Nephron progenitor cell (in vitro differentiated cells): Measurements from ENCODE around the gene POLG2.
A peak's percentile ranks its signal among the peaks of the same experiment; 100 is the strongest.

Source experiments
- DNase-seq: peaks from one replicate; pipeline ENCODE4 v3.0.0; 2021
- H3K27ac Mint-ChIP-seq: 2 replicates; pipeline ENCODE4 v1.8.0; 2021; ENCODE audit warnings: mild to moderate bottlenecking, moderate library complexity, mixed read lengths
- H3K27me3 Mint-ChIP-seq: 2 replicates; pipeline ENCODE4 v1.8.0; 2021; ENCODE audit warnings: mild to moderate bottlenecking, low read depth, mixed read lengths; ENCODE audit not compliant: poor library complexity
- H3K36me3 Mint-ChIP-seq: 2 replicates; pipeline ENCODE4 v1.8.0; 2021; ENCODE audit warnings: low read depth, mixed read lengths
- H3K4me1 Mint-ChIP-seq: 2 replicates; pipeline ENCODE4 v1.8.0; 2021; ENCODE audit warnings: mixed read lengths
- H3K4me3 Mint-ChIP-seq: 2 replicates; pipeline ENCODE4 v1.8.0; 2021; ENCODE audit warnings: mild to moderate bottlenecking, moderate library complexity, mixed read lengths
- H3K9me3 Mint-ChIP-seq: 2 replicates; pipeline ENCODE4 v1.8.0; 2021; ENCODE audit warnings: mild to moderate bottlenecking, moderate library complexity, mixed read lengths
- TF ChIP-seq, protein P1 (sequence below): fragments of 200-600 bp; sonication (generic); IDR thresholded peaks from 2 replicates; pipeline ENCODE4 v1.5.0; 2021; ENCODE audit warnings: antibody characterized with exemption

Gene POLG2

DNA sequence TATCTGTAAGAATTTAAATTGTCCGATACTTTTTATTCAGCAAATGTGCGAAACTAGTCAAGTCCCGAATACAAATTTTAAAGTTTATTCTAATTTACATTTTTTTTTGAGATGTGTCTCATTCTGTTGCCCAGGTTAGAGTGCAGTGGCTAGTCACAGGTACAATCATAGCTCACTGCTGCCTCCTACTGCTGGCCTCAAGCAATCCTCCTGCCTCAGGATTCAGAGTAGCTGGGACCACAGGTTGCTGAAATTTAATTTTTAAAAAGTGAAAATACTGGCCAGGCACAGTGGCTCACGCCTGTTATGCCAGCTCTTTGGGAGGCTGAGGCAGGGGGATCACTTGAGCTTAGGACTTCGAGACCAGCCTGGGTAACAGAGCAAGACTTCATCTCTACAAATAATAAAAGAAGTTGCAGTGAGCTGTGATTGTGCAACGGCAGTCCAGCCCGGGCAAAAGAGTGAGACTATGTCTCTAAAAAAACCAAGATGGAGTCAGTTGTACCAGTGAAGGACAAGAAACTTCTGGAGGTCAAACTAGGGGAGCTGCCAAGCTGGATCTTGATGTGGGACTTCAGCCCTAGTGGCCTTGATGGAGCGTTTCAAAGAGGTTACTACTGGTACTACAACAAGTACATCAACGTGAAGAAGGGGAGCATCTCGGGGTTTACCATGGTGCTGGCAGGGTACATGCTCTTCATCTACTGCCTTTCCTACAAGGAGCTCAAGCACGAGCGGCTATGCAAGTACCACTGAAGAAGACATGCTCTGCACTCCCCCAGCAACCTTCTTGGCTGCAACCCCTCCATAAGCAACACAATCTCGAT, 5.6 kb downstream of the POLG2 start:
- Mint-ChIP-seq H3K36me3 (peaks cover 60% of the 10 kb centered on the region), H3K9me3 (no peaks in the 10 kb centered on the region), H3K27ac (no peak overlapping the region), H3K27me3 (peaks cover 3% of the 10 kb centered on the region), H3K4me3 (no peak overlapping the region), H3K4me1 (peaks cover 24% of the 10 kb centered on the region)
- TF ChIP-seq, protein P1, sequence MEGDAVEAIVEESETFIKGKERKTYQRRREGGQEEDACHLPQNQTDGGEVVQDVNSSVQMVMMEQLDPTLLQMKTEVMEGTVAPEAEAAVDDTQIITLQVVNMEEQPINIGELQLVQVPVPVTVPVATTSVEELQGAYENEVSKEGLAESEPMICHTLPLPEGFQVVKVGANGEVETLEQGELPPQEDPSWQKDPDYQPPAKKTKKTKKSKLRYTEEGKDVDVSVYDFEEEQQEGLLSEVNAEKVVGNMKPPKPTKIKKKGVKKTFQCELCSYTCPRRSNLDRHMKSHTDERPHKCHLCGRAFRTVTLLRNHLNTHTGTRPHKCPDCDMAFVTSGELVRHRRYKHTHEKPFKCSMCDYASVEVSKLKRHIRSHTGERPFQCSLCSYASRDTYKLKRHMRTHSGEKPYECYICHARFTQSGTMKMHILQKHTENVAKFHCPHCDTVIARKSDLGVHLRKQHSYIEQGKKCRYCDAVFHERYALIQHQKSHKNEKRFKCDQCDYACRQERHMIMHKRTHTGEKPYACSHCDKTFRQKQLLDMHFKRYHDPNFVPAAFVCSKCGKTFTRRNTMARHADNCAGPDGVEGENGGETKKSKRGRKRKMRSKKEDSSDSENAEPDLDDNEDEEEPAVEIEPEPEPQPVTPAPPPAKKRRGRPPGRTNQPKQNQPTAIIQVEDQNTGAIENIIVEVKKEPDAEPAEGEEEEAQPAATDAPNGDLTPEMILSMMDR = peak; percentile 33
- no peak for DNase-seq

DNA sequence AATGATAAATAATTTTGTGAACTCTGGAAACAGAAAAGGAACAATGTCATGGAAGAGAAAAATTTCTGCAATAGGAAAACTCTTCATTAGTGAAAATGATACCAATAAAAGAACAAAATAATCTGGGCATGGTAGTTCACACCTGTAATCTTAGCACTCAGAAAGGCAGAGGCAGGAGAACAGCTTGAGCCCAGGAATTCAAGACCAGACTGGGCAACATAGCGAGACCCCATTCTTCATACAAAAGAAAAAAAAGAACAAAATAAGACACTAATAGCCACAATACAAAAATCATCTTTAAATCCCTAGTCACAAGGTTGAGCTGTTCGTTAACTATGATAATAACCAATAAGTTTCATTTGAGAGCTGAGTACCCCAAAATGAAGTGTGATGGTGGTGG, 8.6 kb downstream of the POLG2 start:
- Mint-ChIP-seq H3K36me3 (peaks cover 69% of the 10 kb centered on the region), H3K27me3 (peaks cover 1% of the 10 kb centered on the region), H3K9me3 (no peaks in the 10 kb centered on the region), H3K4me1 (no peaks in the 10 kb centered on the region), H3K27ac (no peak overlapping the region), H3K4me3 (no peak overlapping the region)
- TF ChIP-seq, protein P1 = no peak
- no peak for DNase-seq

DNA sequence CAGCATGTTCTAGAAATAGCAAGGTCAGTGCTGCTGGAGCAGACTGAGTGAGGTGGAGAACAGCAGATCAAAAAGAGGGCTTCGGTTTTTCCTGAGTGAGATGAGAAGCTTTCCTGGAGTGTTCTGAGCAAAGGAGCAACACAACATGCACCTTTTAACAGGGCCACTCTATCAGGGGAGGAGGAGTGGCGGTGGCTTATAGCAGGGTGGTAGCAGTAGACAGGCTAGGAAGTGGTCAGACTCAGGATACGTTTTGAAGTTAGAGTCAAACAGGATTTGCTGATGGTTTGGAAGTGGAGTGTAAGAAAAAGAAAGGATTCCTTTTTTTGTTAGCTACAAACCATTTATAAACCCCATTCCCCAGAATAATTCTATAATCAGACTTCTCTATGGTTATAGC, 12.5 kb downstream of the POLG2 start:
- Mint-ChIP-seq H3K4me3 (no peak overlapping the region), H3K27ac (no peak overlapping the region), H3K36me3 (peaks cover 54% of the 10 kb centered on the region), H3K4me1 (no peaks in the 10 kb centered on the region), H3K27me3 (peaks cover 4% of the 10 kb centered on the region), H3K9me3 (no peaks in the 10 kb centered on the region)
- TF ChIP-seq, protein P1 = no peak
- DNase-seq = no peak

DNA sequence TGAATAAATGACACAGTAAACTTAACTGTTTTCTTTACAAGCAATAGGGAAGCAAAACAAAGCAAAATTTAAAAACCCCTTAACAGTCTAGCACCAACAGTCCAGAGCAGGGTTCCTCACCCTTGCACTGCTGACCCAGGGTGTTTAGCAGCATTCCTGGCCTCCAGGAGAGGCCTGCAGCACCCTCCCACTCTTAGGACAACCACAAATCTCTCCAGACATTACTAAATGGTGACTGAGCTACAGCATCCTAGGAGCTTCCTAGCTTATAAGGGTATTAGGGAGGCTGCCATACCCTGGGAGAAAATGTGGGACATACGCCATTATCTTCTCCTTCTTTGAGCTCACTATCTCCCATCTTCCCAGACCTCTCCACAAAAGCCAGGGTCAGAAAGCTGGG, 15.9 kb downstream of the POLG2 start:
- Mint-ChIP-seq H3K4me1 (no peaks in the 10 kb centered on the region), H3K9me3 (no peaks in the 10 kb centered on the region), H3K36me3 (peaks cover 41% of the 10 kb centered on the region), H3K27me3 (peaks cover 4% of the 10 kb centered on the region), H3K27ac (no peak overlapping the region), H3K4me3 (no peak overlapping the region)
- TF ChIP-seq, protein P1 = no peak
- DNase-seq = no peak

DNA sequence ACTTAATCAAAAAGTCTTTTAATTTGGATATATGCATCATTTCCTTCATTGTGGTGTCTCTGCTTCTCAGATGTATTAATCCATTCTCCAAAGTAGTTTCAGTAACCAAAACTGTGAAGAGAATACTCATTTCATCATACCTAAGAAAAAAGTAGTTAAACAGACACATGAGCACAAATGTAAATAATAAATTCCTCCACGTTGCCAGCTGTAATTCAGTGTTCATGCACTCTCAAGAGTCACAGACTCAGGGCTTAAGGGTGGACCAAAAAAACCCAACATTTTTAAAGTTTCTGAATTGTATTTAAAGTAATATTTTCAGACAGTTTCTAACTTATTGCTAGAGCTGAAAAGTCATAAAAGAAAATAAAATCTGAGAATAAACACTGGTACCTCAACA, 19.0 kb downstream of the POLG2 start:
- TF ChIP-seq, protein P1 = no peak
- Mint-ChIP-seq H3K4me1 (no peaks in the 10 kb centered on the region), H3K4me3 (no peak overlapping the region), H3K27me3 (peaks cover 2% of the 10 kb centered on the region), H3K27ac (no peak overlapping the region), H3K9me3 (no peaks in the 10 kb centered on the region), H3K36me3 (peaks cover 13% of the 10 kb centered on the region)
- DNase-seq = no peak

DNA sequence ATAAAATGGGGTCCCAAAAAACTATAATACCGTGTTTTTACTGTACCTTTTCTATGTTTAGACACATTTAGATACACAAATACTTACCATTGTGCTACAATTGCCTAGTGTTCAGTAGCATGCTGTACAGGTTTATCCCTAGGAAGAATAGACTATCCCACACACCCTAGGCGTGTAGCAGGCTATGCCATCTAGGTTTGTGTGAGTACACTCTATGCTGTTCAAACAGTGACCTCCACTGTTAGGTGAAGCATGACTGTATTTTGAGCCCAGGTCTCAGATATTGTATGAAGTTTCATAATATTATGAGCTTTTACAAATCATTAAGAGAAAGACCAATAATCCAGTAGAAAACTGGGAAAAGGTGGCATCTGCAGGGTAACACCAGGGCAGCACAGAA, 24.3 kb downstream of the POLG2 start:
- peaks cover 13% of the 10 kb centered on the region for H3K27me3 Mint-ChIP-seq
- no peak overlapping the region for H3K27ac Mint-ChIP-seq
- no peaks in the 10 kb centered on the region for H3K36me3 Mint-ChIP-seq
- H3K9me3 Mint-ChIP-seq = no peaks in the 10 kb centered on the region
- TF ChIP-seq, protein P1 = no peak
- H3K4me1 Mint-ChIP-seq = peaks cover 13% of the 10 kb centered on the region
- DNase-seq = no peak
- H3K4me3 Mint-ChIP-seq = no peak overlapping the region
